Psoas muscle (tissue), 8 donors: ENCODE measurements around the gene TSTD2. TPM values are rescaled to one million over a fixed set of nuclear protein-coding genes. Genes with fewer than 3 reads are reported as not detected.

Experiments used
- ATAC-seq, 4 donors: fragments of 200-7000 bp; cut with Tn5 transposase; one replicate each; pipeline ENCODE4 v1.9.1; 2020; ENCODE audit warnings: moderate library complexity in 3 of 4, mild to moderate bottlenecking in 2 of 4
- DNase-seq, 2 donors: peaks; one replicate each; pipeline ENCODE4 v3.0.0-alpha.2; 2020
- H3K27ac ChIP-seq: fragments of 200-600 bp; one replicate; pipeline ENCODE4 v1.8.0; 2022
- H3K27me3 ChIP-seq, 3 donors: fragments of 200-600 bp in 1 of 3; one replicate each; pipeline versions ENCODE4 v1.6.1 to v1.8.0; 2013 to 2022; ENCODE audit warnings: low read length in 2 of 3, mild to moderate bottlenecking in 2 of 3, moderate library complexity in 1 of 3; ENCODE audit not compliant: insufficient read depth in 3 of 3
- H3K36me3 ChIP-seq, 2 donors: fragments of 200-600 bp in 1 of 2; one replicate each; pipeline versions ENCODE4 v1.6.1 to v1.8.0; 2013 to 2022; ENCODE audit warnings: low read depth in 1 of 2, mild to moderate bottlenecking in 1 of 2, moderate library complexity in 1 of 2; ENCODE audit not compliant: insufficient read depth in 1 of 2
- H3K4me1 ChIP-seq: fragments of 200-600 bp; one replicate; pipeline ENCODE4 v1.8.0; 2022
- H3K4me3 ChIP-seq: fragments of 200-600 bp; one replicate; pipeline ENCODE4 v1.8.0; 2022; ENCODE audit warnings: mild to moderate bottlenecking
- H3K9me3 ChIP-seq: fragments of 200-600 bp; one replicate; pipeline ENCODE4 v1.8.0; 2022
- WGBS, 3 donors: extraction: QIAGEN DNeasy Blood & Tissue Kit; methylation state at CpG; one replicate each; pipeline versions ENCODE4 v1.1.6 to v1.1.7; 2013; 5-methylcytosine and 5-hydroxymethylcytosine counted together
- intact Hi-C, 2 donors: fragments of 100-400 bp; cut with DNase I; formaldehyde crosslinking; loops; one replicate each; pipeline versions ENCODE4 v1.11.0 to v1.14.2; 2022
- polyA plus RNA-seq, 3 donors: library from polyadenylated mRNA; stranded (reverse); fragments of 200-250 nt; gene quantifications; one replicate each; pipeline ENCODE4 v1.2.3, GENCODE V29; 2013
- total RNA-seq, 4 donors: library from RNA; stranded (reverse); fragmentation: NEBNext Ultra II Directional in 2 of 4; extraction: Animal tissue kit (Norgen Biotek cat#: 25700) in 2 of 4; gene quantifications; one replicate each; pipeline versions ENCODE4 v1.2.1 to v1.2.4, GENCODE V29; 2021 to 2023
- TF ChIP-seq, protein P1 (sequence below): fragments of 200-600 bp; IDR thresholded peaks from one replicate; pipeline ENCODE4 v1.8.0; 2022; ENCODE audit warnings: antibody characterized with exemption
- donor health status: healthy with polysubstance abuse.
- donor health status: DM: no; HTN: no; CAD: no; lungs with moderate emphysema.
- donor health status: Bipolar disorder and iron deficiency.
- donor health status: healthy.
- donor health status: DM: yes; HTN: yes; CAD: no.
- donor health status: DM: no; HTN: no; CAD: no.
- donor health status: DM: no; HTN: no; CAD: no.
- donor health status: DM: yes; HTN: yes; CAD: no.

The TSTD2 gene
- total and polyA plus RNA-seq, 7 donors: 16.2 to 22.9 (median 18.1) TPM

DNA sequence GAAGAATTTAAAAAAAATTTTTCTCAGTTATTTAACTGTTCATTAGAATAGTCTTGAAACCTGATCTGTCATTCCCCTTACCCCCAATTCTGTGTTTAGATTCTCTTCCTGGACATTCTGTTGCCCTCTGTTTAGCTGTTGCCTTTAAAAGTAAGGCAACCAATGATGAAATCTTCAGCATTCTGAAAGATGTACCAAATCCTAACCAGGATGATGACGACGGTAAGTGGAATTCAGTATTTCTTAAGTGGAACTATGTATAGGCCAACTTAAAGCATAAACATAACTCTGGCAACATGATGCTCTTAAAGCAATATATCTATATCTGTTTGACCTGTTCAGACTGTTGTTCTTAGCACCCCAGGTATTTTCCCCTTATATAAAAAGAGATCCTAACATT, 27.7 kb upstream of the TSTD2 start:
- TF ChIP-seq, protein P1, sequence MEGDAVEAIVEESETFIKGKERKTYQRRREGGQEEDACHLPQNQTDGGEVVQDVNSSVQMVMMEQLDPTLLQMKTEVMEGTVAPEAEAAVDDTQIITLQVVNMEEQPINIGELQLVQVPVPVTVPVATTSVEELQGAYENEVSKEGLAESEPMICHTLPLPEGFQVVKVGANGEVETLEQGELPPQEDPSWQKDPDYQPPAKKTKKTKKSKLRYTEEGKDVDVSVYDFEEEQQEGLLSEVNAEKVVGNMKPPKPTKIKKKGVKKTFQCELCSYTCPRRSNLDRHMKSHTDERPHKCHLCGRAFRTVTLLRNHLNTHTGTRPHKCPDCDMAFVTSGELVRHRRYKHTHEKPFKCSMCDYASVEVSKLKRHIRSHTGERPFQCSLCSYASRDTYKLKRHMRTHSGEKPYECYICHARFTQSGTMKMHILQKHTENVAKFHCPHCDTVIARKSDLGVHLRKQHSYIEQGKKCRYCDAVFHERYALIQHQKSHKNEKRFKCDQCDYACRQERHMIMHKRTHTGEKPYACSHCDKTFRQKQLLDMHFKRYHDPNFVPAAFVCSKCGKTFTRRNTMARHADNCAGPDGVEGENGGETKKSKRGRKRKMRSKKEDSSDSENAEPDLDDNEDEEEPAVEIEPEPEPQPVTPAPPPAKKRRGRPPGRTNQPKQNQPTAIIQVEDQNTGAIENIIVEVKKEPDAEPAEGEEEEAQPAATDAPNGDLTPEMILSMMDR: no peak
- Histone ChIP-seq H3K36me3 (peaks cover 18 to 100% of the 10 kb centered on the region in 2 donors), H3K4me1 (no peaks in the 10 kb centered on the region), H3K27ac (no peak overlapping the region), H3K27me3 (no peaks in the 10 kb centered on the region), H3K4me3 (no peak overlapping the region), H3K9me3 (no peaks in the 10 kb centered on the region)
- intact Hi-C loops: no loop called here
- DNase-seq: no peak
- WGBS, 3 donors: 85 to 96% (median 93%) methylated on average over 2 of the region's 2 CpGs
- ATAC-seq: no peak

DNA sequence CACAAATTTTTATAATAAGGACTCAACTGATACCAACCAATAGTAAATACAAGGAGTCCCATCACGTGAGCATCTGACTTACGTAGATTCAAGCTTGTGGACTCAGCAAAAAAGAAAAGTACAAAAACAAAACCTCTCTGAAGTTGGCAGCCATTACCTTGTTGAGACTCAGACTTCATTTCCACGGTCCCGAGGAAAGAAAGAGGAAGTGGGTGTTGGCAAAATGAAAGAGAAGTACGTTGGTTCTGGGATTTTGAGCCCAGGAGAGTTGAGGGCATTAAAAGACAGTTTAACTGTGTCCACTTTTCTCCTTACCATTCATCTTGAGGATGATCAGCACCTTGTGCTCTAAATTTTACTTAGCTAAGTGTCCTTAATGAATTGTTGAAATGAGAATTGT, 27.2 kb upstream of the TSTD2 start:
- TF ChIP-seq, protein P1: no peak
- ATAC-seq (no peak), DNase-seq (no peak)
- H3K9me3 ChIP-seq: no peaks in the 10 kb centered on the region
- no peak overlapping the region for H3K27ac ChIP-seq
- H3K27me3 ChIP-seq: no peaks in the 10 kb centered on the region
- WGBS, 3 donors: 67 to 80% (median 72%) methylated on average over 5 of the region's 5 CpGs
- no peaks in the 10 kb centered on the region for H3K4me1 ChIP-seq
- no peak overlapping the region for H3K4me3 ChIP-seq
- peaks cover 18 to 100% of the 10 kb centered on the region in 2 donors for H3K36me3 ChIP-seq
- intact Hi-C loops: no loop called here

DNA sequence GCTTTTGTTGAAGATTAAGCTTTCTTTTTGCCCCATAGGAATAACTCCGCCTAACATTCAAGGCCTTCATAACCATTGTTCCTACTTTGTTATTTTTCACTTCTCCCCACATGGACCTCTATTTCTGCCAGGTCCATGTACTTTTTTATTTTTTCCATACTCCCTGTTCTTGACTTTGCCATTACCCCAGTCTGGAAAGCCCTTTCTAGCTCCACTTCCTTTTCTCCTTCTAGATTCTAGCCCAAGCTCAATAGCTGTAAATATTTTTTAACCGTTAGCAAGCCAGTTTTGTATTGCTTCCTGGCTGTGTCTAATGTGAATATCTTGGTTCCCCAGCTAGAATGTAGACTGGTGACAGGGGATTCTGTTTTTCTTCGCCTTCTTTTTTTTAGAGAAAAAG, 26.6 kb upstream of the TSTD2 start:
- WGBS, 3 donors: 91 to 95% (median 93%) methylated on average over 3 of the region's 3 CpGs
- no peak for DNase-seq
- Histone ChIP-seq H3K27me3 (no peaks in the 10 kb centered on the region), H3K4me3 (no peak overlapping the region), H3K27ac (no peak overlapping the region), H3K9me3 (no peaks in the 10 kb centered on the region), H3K4me1 (no peaks in the 10 kb centered on the region), H3K36me3 (peaks cover 18 to 100% of the 10 kb centered on the region in 2 donors)
- ATAC-seq: no peak
- intact Hi-C loops: no loop called here
- TF ChIP-seq, protein P1: no peak

DNA sequence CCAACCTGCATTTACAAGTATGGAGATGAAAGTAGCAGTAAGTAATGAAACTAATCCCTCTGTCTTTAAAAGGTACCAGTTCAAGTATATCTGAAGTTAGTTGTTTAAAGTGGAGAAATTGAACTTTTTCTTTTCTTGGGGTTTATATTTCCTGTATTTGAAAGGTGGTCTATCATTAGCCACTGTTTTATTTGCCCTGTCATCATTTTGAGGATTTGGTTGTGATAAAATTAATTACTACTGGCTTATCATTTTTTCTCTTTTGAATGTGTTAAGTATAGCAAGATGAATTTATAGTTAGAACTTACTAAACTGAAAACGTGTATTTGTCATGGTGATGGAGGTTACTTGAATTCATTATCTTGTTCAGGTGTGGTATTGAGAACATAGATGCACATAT, 25.5 kb upstream of the TSTD2 start:
- TF ChIP-seq, protein P1: no peak

DNA sequence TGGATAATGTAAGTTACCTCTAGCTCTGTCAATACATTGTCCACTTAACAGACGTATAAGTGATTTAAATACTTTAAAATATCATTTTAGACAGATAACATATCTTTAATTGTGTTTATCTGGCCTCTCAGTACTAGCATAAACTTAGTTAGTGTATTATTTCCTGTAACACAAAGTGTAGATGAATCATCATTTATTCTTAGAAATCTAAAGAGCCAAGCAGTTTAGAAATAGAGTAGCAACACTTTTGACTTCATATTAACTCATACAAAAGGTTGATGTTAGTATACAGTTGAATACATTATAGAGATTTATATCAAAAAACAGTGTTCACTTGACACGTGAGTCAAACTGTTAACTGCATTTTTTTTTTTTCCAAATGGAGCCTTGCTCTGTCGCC, 18.5 kb upstream of the TSTD2 start:
- Histone ChIP-seq H3K36me3 (peaks cover 6 to 85% of the 10 kb centered on the region in 2 donors), H3K9me3 (no peaks in the 10 kb centered on the region), H3K4me3 (no peak overlapping the region), H3K27ac (peak overlapping the region; percentile 68), H3K27me3 (no peaks in the 10 kb centered on the region), H3K4me1 (peaks cover 11% of the 10 kb centered on the region)
- DNase-seq (no peak), ATAC-seq (peak; percentile 61 to 93 (median 86))
- intact Hi-C loops: no loop called here
- WGBS, 3 donors: 81 to 91% (median 88%) methylated on average over 3 of the region's 3 CpGs
- TF ChIP-seq, protein P1: no peak

More for the DNA sequence above, 25.5 kb upstream of the TSTD2 start:
- Histone ChIP-seq H3K4me3 (no peak overlapping the region), H3K9me3 (no peaks in the 10 kb centered on the region), H3K27ac (no peak overlapping the region), H3K36me3 (peaks cover 14 to 100% of the 10 kb centered on the region in 2 donors), H3K4me1 (no peaks in the 10 kb centered on the region), H3K27me3 (no peaks in the 10 kb centered on the region)
- WGBS, 3 donors: 79 to 82% (median 79%) methylated on average over 1 of the region's 1 CpG
- intact Hi-C loops: no loop called here
- ATAC-seq (no peak), DNase-seq (no peak)
